VCaP (cell line): ENCODE data around the gene CTXND2.
"Not testable (repeated sequence)": the region's sequence is repeated elsewhere in the genome, so short reads cannot be mapped to it uniquely, and the experiment has no call there.

Source experiments
- H3K27ac ChIP-seq: fragments of 450-650 bp; 2 replicates; pipeline ENCODE4 v1.5.1; 2017
- CTCF ChIP-seq: fragments of 450-650 bp; conservative IDR thresholded peaks from 2 replicates; pipeline ENCODE4 v1.5.1; 2017; ENCODE audit warnings: mild to moderate bottlenecking, moderate library complexity

CTXND2 gene

DNA sequence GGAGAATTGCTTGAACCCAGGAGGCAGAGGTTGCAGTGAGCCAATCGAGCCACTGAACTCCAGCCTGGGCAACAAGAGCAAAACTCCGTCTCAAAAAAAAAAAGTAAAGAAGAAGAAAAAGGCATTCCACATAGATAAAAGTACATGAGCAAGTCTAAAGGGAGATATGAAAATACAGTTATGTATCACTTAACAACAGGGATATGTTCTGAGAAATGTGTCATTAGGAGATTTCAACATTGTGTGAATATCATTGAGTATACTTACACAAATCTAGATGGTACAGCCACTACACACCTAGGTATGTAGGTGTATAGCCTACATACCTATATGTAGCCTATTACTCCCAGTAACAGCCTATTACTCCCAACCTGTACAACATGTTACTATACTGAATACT is 23.2 kb upstream of the CTXND2 start:
- H3K27ac ChIP-seq, result no peak overlapping the region
- no peak for TF ChIP-seq CTCF

DNA sequence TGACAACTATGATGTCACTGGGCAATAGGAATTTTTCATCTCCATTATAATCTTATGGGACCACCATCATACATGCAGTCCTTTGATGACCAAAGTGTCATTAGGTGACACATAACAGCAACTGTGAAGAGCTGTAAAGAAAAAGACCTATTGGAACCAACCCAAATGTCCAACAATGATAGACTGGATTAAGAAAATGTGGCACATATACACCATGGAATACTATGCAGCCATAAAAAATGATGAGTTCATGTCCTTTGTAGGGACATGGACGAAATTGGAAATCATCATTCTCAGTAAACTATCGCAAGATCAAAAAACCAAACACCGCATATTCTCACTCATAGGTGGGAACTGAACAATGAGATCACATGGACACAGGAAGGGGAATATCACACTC is 22.7 kb upstream of the CTXND2 start:
- not testable (repeated sequence) for H3K27ac ChIP-seq

DNA sequence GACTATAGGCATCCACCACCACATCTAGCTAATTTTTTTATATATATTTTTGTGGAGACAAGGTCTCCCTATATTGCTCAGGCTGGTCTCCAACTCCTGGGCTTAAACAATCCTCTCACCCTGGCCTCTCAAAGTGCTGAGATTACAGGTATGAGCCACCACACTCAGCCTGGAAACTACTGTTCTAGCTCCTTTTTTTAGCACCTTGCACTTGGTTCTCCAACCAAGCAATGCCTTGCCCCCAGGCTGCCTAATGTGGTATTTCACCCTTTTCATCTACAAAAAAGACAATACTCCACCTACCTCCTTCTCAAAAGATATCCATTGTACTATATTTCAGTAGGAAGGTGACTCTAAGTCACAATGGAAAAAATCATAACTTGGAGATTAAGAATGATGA is 17.3 kb upstream of the CTXND2 start:
- TF ChIP-seq CTCF, result no peak

GRCh38 chr1:150872572-150872971 is 14.4 kb upstream of the CTXND2 start:
- TF ChIP-seq CTCF, result no peak

More for the DNA sequence above, 17.3 kb upstream of the CTXND2 start:
- no peak overlapping the region for H3K27ac ChIP-seq

GRCh38 chr1:150873521-150873920 is 13.4 kb upstream of the CTXND2 start:
- no peak for TF ChIP-seq CTCF
- H3K27ac ChIP-seq, result no peak overlapping the region

More at GRCh38 chr1:150872572-150872971, 14.4 kb upstream of the CTXND2 start:
- H3K27ac ChIP-seq, result no peak overlapping the region

DNA sequence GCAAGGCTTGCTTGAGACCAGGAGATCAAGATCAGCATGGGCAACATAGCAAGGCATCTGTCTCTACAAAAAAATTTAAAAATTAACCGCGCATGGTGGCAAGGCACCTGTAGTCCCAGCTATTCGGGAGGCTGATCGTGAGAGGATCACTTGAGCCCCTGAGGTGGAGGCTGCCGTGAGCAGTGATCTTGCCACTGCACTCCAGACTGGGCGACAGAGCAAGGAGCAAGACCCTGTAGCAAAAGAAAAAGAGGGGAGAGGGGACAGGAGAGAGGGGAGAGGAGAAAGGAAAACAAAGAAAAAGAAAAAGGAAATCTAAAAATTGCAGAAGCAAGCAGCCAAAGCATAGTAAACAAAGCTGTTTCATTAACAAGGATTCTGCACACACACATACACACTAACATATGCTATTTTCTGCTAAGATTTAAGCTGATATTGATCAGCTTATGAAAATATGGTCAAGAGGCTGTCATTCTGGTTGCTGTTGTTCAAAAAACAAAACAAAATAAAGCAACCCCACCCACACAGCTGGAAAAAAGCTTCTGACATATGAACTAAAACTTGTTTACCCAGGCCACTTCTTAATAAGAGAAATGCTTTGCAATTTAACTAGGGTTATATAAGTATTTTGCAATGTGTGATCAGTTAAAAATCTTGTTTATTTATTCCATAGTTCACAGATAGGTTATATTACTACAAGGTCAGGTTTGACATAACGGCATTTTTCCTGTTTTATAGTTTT is 12.3 kb upstream of the CTXND2 start:
- H3K27ac ChIP-seq, result peak overlapping the region; percentile 89
- no peak for TF ChIP-seq CTCF

GRCh38 chr1:150875197-150876118 is 11.5 kb upstream of the CTXND2 start:
- peak overlapping the region; percentile 89 for H3K27ac ChIP-seq
- TF ChIP-seq CTCF, result no peak

GRCh38 chr1:150876119-150876454 is 10.8 kb upstream of the CTXND2 start:
- peak overlapping the region; percentile 89 for H3K27ac ChIP-seq
- no peak for TF ChIP-seq CTCF

DNA sequence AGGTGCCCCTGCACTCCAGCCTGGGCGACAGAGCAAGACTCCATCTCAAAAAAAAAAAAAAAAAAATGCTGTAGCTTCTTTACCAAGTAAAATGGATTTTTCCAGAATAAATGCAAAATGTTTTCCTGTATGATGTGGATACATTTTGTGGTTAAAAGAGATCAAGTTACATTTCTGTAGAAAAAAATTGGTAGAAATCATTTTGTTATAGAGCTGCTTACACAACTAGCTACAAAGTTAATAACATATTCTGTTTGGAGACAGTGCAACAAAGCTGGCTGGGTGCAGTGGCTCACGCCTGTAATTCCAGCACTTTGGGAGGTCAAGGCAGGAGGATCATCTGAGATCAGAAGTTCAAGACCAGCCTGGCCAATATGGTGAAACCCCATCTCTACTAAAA is 8.0 kb upstream of the CTXND2 start:
- H3K27ac ChIP-seq, result not testable (repeated sequence)
